ENCODE results near the gene UBE2A.
A peak's percentile ranks its signal among the peaks of the same experiment; 100 is the strongest.

UBE2A gene

DNA sequence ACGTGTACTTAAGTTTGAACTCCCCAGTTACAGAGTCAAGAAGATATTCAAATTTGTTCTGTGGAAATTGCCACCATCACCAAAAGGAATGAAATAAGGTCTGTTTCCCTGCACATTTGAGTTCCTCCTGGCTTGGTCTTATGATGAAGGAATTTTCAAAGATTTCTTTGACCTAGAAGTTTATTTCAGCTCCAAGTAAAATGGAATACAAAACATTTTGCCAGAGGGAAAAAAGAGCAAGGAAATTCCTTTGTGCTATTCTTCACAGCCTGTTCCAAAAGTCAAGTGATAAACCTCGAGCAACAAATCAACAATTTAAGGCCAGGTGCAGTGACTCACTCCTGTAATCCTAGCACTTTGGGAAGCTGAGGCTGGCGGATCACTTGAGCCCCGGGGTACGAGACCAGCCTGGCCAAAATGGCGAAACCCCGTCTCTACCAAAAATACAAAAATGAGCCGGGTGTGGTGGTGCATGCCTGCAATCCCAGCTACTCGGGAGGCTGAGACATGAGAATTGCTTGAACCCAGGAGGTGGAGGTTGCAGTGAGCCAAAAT, 28.4 kb downstream of the UBE2A start:
- H3K9me3 Mint-ChIP-seq = no peaks in the 10 kb centered on the region
- no peaks in the 10 kb centered on the region for H3K27me3 Mint-ChIP-seq
- ATAC-seq = no peak
- H3K4me1 Mint-ChIP-seq = peaks cover 29% of the 10 kb centered on the region
- peak overlapping the region; percentile 42 for H3K27ac Mint-ChIP-seq
- no peak overlapping the region for H3K4me3 Mint-ChIP-seq
- no peaks in the 10 kb centered on the region for H3K36me3 Mint-ChIP-seq

DNA sequence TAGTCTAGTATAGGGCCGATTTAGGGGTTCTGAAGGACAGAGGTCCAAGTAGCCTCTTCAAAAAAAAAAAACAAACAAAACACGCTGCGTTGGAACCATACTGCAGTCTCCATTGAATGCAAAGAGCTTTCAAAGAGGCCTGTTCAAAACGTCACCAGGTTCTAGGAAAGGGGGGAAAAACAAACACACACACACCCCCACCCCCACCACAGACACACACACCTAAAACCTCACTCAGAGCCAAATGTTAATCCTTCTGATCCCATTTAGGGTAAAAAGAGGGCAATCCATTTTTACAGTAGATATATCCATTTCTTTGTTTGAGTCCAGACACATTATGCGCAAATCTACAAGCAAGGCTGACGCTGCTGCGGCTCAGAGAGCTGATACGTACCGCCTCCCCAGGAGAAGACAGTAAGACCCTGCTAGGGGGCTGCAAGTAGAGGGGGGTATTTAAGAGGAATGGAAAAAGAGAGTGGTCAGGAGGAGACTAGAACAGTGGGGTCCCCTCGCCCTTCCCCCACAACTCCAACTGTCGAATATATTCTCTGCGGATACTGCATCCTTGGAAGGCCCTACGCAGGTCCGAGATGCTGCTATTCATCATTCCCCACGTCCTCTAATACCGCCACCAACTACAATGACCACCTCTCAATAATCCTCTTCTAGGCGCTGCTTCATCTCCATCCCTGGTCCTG, 30.6 kb downstream of the UBE2A start:
- Mint-ChIP-seq H3K4me1 (peaks cover 24% of the 10 kb centered on the region), H3K4me3 (peak overlapping the region; percentile 83), H3K9me3 (no peaks in the 10 kb centered on the region), H3K27ac (peak overlapping the region; percentile 98), H3K36me3 (no peaks in the 10 kb centered on the region), H3K27me3 (no peaks in the 10 kb centered on the region)
- no peak for ATAC-seq

DNA sequence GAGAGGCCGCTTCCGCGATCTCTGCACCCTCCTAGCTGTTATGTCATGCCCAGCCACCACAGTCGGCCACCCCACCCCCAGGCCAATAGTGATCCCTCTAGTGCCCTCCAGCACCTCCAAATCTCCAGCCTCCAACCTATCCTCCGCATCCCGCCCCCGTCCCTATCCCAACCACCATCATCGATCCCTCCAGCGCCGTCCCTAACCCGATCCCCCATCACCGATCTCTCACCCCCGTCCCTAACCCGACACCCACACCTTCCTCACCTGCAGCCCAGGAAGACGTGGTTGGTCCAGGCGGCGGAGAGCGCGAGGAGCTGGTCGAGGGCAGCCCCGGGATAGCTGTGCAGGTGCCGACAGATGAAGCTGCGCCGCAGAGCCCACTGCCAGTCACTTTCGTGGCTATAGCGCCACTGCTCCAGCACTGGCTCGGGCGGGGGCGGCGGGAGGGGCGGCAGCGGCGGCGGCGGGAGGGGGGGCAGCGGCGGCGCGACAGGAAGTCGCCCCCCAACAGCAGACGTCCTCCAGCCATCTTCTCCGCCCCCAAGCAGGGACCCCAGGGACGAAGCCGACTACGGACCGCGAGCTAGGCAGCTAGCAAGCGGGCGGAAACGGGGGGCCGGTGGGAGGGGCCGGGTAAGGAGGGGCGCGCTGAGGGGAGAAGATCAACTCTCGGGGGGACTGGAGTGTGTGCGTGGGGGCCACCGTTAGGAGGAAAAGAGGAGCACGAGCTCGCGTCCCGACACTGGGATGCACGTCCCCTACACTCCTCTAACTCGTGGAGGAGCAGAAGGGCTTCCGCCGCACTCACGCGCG, 31.3 kb downstream of the UBE2A start:
- Mint-ChIP-seq H3K36me3 (no peaks in the 10 kb centered on the region), H3K9me3 (no peaks in the 10 kb centered on the region), H3K4me3 (peak overlapping the region; percentile 83), H3K4me1 (peaks cover 29% of the 10 kb centered on the region), H3K27ac (peak overlapping the region; percentile 98), H3K27me3 (no peaks in the 10 kb centered on the region)
- peak; percentile 79 for ATAC-seq

DNA sequence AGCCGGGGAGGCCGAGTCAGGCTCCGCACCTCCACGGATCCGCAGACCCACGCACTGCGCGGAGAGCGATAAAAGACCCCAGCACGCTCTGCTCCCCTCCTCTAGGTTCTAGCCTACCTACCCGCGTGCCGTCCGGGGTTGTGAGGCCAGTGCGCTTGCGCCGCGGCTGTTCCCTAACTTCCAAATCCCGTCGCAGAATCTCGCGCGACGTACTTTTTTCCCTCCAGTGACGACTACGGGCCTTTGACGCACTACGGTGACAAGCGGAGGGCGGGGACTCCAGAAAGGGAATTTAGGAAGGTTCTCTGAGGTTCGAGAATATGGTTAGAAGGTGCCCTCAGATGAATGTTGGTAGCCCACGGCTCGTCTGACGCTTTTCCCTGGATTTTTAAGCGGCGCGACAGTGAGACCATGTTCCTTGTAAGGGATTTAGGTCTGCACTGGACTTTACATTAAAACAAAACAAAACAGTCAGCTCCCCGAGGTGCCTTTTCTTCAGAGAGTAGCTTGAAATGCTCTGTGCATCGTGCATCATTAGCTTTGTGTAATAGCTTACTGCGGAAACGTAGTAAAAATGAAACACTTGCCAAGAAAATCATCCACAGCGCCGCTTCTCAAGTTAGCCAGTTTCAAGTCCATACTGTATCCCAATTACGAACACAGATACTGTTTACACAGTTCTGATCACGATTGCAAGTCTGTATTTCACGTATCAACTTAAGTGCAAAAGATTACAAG, 32.1 kb downstream of the UBE2A start, which contains the start of gene NKRF:
Gene NKRF, minus strand, starts transcription at position 145 of the 738 bp plus-strand sequence.
- Mint-ChIP-seq H3K4me1 (peaks cover 29% of the 10 kb centered on the region), H3K36me3 (no peaks in the 10 kb centered on the region), H3K9me3 (no peaks in the 10 kb centered on the region), H3K27ac (peak within 1 kb of the TSS; percentile 98), H3K27me3 (no peaks in the 10 kb centered on the region), H3K4me3 (peak within 1 kb of the TSS; percentile 83)
- peak; percentile 93 for ATAC-seq

DNA sequence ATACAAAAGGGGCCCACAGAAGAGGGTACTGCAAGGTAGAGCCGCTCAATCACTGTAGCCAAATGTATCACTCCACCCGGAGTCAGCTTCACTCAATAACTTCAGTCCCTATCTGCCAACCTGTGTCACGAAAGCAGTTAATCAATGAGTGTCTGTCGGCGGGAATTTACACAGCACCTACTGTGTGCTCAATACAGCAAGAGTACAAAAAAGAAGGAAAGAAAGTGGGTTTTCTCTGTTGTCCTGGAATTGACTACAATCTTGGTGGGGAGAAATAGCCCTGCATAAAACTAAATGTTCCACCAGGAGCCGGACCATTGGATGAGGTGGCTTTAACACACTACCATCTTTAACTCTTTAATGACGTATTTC, 32.6 kb downstream of the UBE2A start:
- H3K36me3 Mint-ChIP-seq = no peaks in the 10 kb centered on the region
- no peaks in the 10 kb centered on the region for H3K9me3 Mint-ChIP-seq
- H3K4me1 Mint-ChIP-seq = peaks cover 26% of the 10 kb centered on the region
- H3K4me3 Mint-ChIP-seq = peak overlapping the region; percentile 83
- ATAC-seq = no peak
- H3K27ac Mint-ChIP-seq = peak overlapping the region; percentile 98
- H3K27me3 Mint-ChIP-seq = no peaks in the 10 kb centered on the region

DNA sequence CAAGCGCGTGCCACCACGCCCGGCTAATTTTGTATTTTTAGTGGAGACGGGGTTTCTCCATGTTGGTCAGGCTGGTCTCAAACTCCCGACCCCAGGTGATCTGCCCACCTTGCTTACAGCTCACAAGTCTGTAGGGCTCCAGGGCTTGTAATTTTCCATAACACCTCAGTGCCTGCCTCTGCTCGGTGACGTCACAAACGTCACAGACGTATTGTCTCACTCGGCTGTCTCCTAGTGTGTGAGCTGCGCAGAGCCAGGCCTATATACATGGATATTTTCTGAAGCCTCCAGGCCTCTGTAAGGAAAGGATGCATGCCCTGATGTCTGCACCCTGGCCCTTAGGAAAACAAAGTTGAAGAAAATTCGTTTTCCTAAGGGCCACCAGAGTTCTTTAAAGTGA, 40.4 kb downstream of the UBE2A start:
- Mint-ChIP-seq H3K9me3 (no peaks in the 10 kb centered on the region), H3K4me1 (peaks cover 51% of the 10 kb centered on the region)

DNA sequence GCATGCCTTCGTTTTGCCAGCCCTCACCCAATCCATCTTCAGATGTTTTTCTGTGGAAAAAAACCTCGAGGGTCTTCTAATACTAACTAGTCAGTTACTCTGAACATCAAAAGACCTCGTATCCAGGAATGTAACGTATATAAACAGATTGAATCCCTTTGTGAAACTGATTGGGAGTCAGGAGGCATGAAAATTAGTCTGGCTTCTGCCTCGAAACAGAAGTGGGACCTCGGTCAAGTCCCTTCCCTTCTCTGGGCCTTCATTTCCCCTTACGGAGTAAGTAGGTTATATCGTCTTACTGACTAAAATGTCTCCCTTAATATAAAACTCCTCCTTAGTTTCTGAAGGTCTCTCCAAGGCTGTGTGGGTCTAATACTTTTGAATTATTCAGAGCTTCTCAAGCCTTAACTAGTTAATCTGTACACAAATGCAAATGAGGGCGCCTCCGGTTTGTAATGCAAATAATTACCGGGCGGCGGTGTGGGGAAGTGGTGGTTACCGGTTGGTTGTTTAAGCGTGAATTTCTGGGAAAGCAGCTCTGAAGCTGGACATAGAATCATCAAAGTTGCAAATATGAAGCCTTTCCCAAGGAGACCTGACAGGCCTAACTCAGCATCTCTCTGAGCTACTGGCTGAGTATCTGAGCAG, 43.3 kb downstream of the UBE2A start:
- H3K9me3 Mint-ChIP-seq = no peaks in the 10 kb centered on the region
- peak overlapping the region; percentile 54 for H3K4me3 Mint-ChIP-seq
- peaks cover 48% of the 10 kb centered on the region for H3K4me1 Mint-ChIP-seq
- H3K27me3 Mint-ChIP-seq = no peaks in the 10 kb centered on the region
- H3K27ac Mint-ChIP-seq = peak overlapping the region; percentile 86
- peak; percentile 65 for ATAC-seq
- peaks cover 12% of the 10 kb centered on the region for H3K36me3 Mint-ChIP-seq

More for the DNA sequence above, 40.4 kb downstream of the UBE2A start:
- ATAC-seq = no peak
- no peak overlapping the region for H3K27ac Mint-ChIP-seq
- H3K27me3 Mint-ChIP-seq = no peaks in the 10 kb centered on the region
- no peak overlapping the region for H3K4me3 Mint-ChIP-seq
- peaks cover 11% of the 10 kb centered on the region for H3K36me3 Mint-ChIP-seq

DNA sequence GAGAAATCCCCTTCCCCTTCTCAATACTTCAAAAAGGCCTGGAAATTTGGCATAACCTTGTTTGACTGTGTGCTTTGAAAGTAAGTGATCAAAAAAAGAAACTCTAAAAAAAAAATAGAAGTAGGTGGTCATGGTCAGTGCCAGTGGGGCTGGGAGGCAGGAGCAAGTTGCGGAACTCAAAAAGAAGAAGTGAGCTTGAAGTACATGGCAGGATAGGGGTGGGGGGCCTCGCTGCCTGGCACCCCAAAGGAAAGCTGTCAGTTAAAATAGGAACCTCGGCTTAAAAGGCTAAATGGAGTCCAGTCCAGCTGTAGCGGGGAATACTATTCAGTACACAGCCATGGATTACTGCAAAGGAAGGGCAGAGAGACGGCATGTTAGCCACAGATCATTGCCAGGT, 44.1 kb downstream of the UBE2A start:
- Mint-ChIP-seq H3K9me3 (no peaks in the 10 kb centered on the region), H3K4me3 (peak overlapping the region; percentile 54), H3K27ac (peak overlapping the region; percentile 86), H3K27me3 (no peaks in the 10 kb centered on the region), H3K36me3 (peaks cover 12% of the 10 kb centered on the region), H3K4me1 (peaks cover 46% of the 10 kb centered on the region)
- peak; percentile 80 for ATAC-seq

DNA sequence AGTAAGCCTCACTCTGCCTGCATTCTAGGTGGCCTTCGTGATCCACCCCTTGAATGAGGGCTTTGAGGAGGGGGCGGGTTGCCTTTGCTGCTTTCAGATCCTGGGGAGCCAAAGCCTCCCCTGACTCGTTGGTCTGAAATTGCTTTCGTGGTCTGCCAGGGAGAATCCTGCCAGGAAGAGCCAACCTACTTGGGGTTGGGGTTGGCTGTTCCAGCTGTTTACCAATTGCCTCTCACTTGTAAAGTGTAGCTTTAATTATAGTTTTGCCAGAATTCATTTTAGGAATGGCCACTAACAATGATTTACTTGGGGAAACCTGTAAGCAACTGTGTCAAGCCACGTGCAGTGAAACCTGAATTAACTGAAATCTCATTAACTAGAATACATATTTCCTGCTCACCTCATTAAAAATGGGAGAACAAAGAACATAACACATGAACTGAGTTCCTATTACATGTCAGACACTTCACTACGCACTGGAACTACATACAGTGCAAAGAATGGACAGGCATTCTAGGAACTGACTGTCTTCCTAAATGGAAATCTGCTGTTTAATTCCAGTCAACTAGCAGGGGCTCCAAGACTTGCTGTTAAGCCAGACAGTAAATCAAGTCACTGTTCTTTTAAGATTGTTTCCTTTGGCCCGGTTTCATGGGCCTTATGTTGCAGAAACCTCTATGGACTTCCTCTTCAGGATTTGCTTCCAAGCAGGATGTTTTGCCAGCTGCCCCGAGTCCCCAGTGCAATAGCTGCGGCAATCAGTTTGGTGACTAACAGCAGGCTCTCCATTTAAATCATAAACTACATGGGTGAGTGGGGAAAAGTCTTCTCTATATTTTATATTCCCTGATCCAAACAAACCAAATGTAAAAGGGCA, 48.2 kb downstream of the UBE2A start:
- H3K9me3 Mint-ChIP-seq = no peaks in the 10 kb centered on the region
- no peaks in the 10 kb centered on the region for H3K27me3 Mint-ChIP-seq
- no peak overlapping the region for H3K4me3 Mint-ChIP-seq
- no peak for ATAC-seq
- H3K27ac Mint-ChIP-seq = no peak overlapping the region
- peaks cover 17% of the 10 kb centered on the region for H3K36me3 Mint-ChIP-seq
- H3K4me1 Mint-ChIP-seq = peaks cover 30% of the 10 kb centered on the region

DNA sequence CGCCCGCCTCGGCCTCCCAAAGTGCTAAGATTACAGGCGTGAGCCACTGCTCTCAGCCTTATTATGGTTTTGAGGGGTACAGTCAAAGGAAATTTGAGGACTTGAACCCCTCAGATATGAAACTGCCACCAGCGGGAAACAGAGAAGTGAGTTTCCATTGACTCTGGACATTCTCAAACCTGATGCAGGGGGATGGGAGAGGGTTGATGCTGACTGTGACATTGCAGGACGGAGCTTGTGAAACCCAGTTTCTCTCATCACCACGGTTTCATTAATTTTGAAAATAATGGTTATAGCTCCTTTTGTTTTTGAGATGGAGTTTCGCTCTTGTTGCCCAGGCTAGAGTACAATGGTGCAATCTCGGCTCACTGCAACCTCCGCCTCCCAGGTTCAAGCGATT, 50.1 kb downstream of the UBE2A start:
- Mint-ChIP-seq H3K27ac (no peak overlapping the region), H3K4me1 (peaks cover 12% of the 10 kb centered on the region), H3K4me3 (no peak overlapping the region), H3K27me3 (no peaks in the 10 kb centered on the region), H3K36me3 (peaks cover 24% of the 10 kb centered on the region), H3K9me3 (no peaks in the 10 kb centered on the region)
- no peak for ATAC-seq

DNA sequence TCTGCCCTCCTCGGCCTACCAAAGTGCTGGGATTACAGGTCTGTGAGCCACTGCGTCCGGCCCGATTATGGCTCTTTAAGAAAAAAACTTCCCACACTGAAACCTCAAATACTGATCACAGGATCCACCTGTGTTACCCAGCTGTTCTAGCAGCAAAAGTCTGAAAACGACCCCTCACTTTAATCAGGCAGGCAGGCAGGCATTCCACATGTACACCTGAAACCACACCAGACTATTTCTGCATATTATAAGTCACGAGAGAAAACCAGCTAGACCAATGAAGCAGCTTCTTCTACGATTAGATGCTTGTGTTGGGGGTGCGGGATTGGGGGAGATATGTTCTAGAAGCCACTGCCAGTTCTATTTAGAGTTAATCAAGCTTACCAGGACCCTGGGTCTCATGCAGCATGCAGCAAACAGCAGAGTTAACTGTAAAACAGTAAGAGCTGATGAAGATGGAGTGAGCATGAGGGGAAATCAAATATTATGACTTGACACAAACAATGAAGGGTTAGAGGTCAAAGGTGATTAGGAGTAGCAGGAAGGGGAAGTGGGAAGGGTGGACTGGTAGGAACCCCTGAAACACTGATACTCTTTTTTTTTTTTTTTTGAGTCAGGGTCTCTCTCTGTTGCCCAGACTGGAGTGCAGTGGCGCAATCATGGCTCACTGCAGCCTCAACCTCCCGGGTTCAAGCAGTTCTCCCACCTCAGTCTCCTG, 50.7 kb downstream of the UBE2A start:
- no peaks in the 10 kb centered on the region for H3K27me3 Mint-ChIP-seq
- H3K4me3 Mint-ChIP-seq = no peak overlapping the region
- ATAC-seq = no peak
- peaks cover 5% of the 10 kb centered on the region for H3K4me1 Mint-ChIP-seq
- H3K36me3 Mint-ChIP-seq = peaks cover 21% of the 10 kb centered on the region
- no peaks in the 10 kb centered on the region for H3K9me3 Mint-ChIP-seq
- H3K27ac Mint-ChIP-seq = no peak overlapping the region

DNA sequence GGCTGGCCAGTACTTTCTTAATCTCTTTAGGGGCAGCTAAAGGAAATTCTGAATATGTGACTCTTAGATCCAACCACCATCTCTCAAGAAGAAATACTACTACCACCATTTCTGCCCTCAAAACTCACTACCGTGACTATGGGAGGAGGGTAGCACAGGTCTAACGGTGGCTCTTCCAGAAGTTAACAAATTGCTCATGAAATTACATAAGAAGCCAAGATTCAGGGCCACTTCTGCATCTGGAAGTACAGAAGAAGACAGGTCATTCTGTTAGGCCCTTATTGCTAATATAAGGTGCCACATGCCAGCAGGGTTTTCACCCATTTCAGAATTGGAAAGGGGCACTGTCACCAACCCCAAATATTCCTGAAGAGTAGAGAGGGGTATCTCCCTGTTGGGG, 51.5 kb downstream of the UBE2A start:
- no peak overlapping the region for H3K27ac Mint-ChIP-seq
- no peak overlapping the region for H3K4me3 Mint-ChIP-seq
- no peak for ATAC-seq

More for the DNA sequence above, 51.5 kb downstream of the UBE2A start:
- Mint-ChIP-seq H3K27me3 (no peaks in the 10 kb centered on the region), H3K9me3 (no peaks in the 10 kb centered on the region), H3K36me3 (peaks cover 21% of the 10 kb centered on the region), H3K4me1 (no peaks in the 10 kb centered on the region)
